ENCODE results near the gene CCDC12.

Gene CCDC12

DNA sequence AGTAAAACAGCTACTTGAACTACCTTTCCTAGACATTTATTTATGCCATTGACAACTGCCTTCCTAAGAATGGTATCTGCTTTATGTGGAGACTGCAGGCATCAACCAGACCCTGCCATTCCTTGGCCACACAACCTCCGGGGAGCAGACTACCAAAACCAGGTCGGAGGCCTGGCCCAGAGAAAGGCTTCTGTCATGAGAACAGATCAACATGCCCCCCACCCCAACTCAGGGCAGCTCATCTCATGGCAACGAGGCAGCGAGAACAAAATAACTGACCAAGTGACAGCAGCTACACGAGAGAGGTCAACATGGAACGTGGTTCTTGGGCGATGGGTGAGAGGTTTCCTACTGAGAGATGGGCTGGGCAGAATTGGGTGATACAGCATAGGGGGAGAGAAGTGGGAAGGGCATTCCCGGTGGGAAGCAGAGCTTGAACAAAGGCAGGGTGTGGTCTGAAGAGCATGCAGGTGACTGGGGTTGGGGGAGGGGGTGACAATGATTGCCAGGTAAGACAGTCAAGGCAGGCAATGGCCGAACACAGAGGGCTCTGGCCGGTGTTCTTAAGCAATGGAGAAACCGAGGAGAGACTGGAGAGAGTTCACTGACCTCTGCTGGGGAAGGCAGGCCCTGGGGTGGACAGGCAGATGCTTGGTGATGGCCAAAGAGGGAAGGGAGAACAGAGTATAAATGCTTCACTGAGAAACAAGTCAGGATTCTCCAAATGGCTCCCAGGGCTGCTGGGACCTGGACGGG lies 33.9 kb downstream of the CCDC12 start:
- Histone ChIP-seq H3K9me3 (ENCODE audit: control insufficient read depth, insufficient read depth, low read length) (no peaks in the 10 kb centered on the region), H3K4me1 (ENCODE audit: insufficient read depth, low read length) (0 out of 2 replicates have a peak, but pooled peaks cover 8% of the 10 kb centered on the region), H3K9ac (ENCODE audit: low read depth, low read length) (no peak overlapping the region), H3K36me3 (ENCODE audit: insufficient read depth, low read length) (peaks cover 3% of the 10 kb centered on the region; the same call in 1 of the 2 replicates)

- Histone ChIP-seq H3K36me3 (ENCODE audit: insufficient read depth, low read length) (peaks cover 3% of the 10 kb centered on the region; the same call in 1 of the 2 replicates), H3K9me3 (ENCODE audit: control insufficient read depth, insufficient read depth, low read length) (no peaks in the 10 kb centered on the region), H3K4me1 (ENCODE audit: insufficient read depth, low read length) (peaks cover 8% of the 10 kb centered on the region; the same call in 1 of the 2 replicates), H3K9ac (ENCODE audit: low read depth, low read length) (no peak overlapping the region)
Observed at GRCh38 chr3:46942076-46942475, 34.5 kb downstream of the CCDC12 start.

GRCh38 chr3:46939578-46940445 lies 36.7 kb downstream of the CCDC12 start:
- no peak overlapping the region for H3K9ac ChIP-seq (ENCODE audit: low read depth, low read length)
- H3K9me3 ChIP-seq (ENCODE audit: control insufficient read depth, insufficient read depth, low read length), result no peaks in the 10 kb centered on the region
- peaks cover 20% of the 10 kb centered on the region for H3K4me1 ChIP-seq (ENCODE audit: insufficient read depth, low read length)
- H3K36me3 ChIP-seq (ENCODE audit: insufficient read depth, low read length), result peaks cover 6% of the 10 kb centered on the region; the same call in 1 of the 2 replicates

GRCh38 chr3:46938118-46938517 lies 38.4 kb downstream of the CCDC12 start:
- no peaks in the 10 kb centered on the region for H3K9me3 ChIP-seq (ENCODE audit: control insufficient read depth, insufficient read depth, low read length)
- peaks cover 6% of the 10 kb centered on the region; the same call in 1 of the 2 replicates for H3K36me3 ChIP-seq (ENCODE audit: insufficient read depth, low read length)
- no peak overlapping the region for H3K9ac ChIP-seq (ENCODE audit: low read depth, low read length)
- H3K4me1 ChIP-seq (ENCODE audit: insufficient read depth, low read length), result peaks cover 19% of the 10 kb centered on the region

DNA sequence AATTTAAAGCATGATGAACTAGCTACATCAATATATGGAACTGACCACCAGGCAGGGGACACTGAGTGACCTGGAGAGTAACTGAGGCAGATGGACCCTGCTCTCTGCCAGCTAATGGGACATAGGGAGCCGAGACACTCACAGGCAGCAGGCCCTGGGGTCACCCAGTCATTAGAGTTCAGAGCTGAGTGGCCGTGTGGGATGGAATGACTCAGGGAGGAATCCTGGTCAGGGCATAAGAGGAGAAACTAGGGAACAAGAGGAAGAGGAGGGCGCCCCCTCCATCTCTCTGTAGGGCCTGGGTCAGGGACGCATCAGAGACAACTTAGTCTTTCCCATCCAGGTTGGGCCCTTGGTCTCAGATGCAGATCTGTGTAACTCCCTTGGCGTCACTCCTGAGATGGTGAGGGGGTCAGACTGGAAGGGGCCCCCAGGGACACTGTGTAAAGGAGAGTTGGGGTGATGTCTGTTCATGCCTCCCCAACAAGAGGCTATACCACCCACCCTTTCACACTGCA lies 39.8 kb downstream of the CCDC12 start:
- Histone ChIP-seq H3K36me3 (ENCODE audit: insufficient read depth, low read length) (peaks cover 6% of the 10 kb centered on the region; the same call in 1 of the 2 replicates), H3K9me3 (ENCODE audit: control insufficient read depth, insufficient read depth, low read length) (no peaks in the 10 kb centered on the region), H3K4me1 (ENCODE audit: insufficient read depth, low read length) (peaks cover 23% of the 10 kb centered on the region), H3K9ac (ENCODE audit: low read depth, low read length) (no peak overlapping the region)

DNA sequence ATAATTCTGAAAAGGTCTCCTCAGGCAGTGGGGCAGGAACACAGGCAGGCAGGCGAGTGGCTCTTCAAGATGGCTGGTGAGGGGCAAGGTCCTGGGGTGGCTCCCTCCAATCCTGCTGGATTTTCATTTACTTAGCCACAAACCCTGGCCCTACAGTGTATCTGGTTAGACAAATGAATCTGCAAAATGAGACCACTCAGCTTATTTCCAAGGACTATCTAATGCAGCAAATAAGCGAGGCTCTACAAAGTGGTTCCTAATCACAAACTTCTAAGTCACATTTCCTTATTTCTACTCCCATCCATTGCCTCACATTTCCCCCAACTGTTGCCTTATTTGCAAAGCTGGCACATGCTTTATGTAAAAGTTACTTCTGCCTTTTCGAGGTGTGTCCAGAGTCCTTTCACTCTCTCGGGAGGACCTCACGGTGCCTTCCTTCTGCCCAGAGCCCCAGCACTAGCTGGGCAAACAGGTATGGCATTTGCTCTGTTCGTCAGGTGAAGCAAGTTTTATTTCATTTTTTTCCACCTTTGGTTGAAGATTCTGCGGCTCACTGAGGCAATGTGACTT lies 40.5 kb downstream of the CCDC12 start:
- Histone ChIP-seq H3K9ac (ENCODE audit: low read depth, low read length) (no peak overlapping the region), H3K4me1 (ENCODE audit: insufficient read depth, low read length) (peaks cover 24% of the 10 kb centered on the region), H3K36me3 (ENCODE audit: insufficient read depth, low read length) (peaks cover 6% of the 10 kb centered on the region; the same call in 1 of the 2 replicates), H3K9me3 (ENCODE audit: control insufficient read depth, insufficient read depth, low read length) (no peaks in the 10 kb centered on the region)

- Histone ChIP-seq H3K9me3 (ENCODE audit: control insufficient read depth, insufficient read depth, low read length) (no peaks in the 10 kb centered on the region), H3K36me3 (ENCODE audit: insufficient read depth, low read length) (peaks cover 3% of the 10 kb centered on the region; the same call in 1 of the 2 replicates), H3K9ac (ENCODE audit: low read depth, low read length) (no peak overlapping the region), H3K4me1 (ENCODE audit: insufficient read depth, low read length) (peaks cover 24% of the 10 kb centered on the region)
Observed at GRCh38 chr3:46935168-46935858, 41.2 kb downstream of the CCDC12 start.

DNA sequence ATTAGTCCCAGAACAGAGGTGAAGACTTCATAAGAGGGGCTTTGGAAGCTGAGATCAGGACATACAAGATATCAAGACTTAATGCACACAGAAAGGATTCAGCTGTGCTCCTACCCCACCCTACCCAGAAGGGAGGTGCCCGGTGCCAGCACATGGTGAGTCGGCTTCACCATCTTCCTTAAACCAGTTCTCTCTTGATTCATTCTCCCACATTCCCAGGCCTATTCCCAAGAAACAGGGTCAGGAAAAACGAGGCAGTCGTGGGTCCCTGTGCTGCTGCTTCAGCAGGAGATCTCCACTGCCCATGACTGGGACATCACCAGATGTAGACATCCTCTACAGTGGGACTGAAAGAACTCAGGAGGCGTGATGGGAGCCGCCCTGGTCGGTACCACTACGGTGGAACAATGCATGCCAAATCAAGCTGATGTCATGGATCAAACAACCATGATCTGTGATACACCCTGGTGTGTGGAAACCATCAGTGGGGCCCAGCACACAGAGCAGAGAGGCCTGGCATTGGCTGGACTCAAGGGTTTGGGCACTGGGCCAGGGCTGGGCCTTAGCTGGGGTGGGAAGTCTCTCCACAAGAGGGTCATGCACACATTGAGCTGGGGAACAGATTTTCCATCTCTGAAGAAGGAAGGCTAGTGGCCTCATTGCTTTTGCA lies 41.9 kb downstream of the CCDC12 start:
- Histone ChIP-seq H3K4me1 (ENCODE audit: insufficient read depth, low read length) (peaks cover 24% of the 10 kb centered on the region), H3K9me3 (ENCODE audit: control insufficient read depth, insufficient read depth, low read length) (no peaks in the 10 kb centered on the region), H3K36me3 (ENCODE audit: insufficient read depth, low read length) (peaks cover 3% of the 10 kb centered on the region; the same call in 1 of the 2 replicates), H3K9ac (ENCODE audit: low read depth, low read length) (no peak overlapping the region)

GRCh38 chr3:46934072-46934471 lies 42.5 kb downstream of the CCDC12 start:
- no peak overlapping the region for H3K9ac ChIP-seq (ENCODE audit: low read depth, low read length)
- peaks cover 3% of the 10 kb centered on the region; the same call in 1 of the 2 replicates for H3K36me3 ChIP-seq (ENCODE audit: insufficient read depth, low read length)
- H3K9me3 ChIP-seq (ENCODE audit: control insufficient read depth, insufficient read depth, low read length), result no peaks in the 10 kb centered on the region
- peaks cover 24% of the 10 kb centered on the region for H3K4me1 ChIP-seq (ENCODE audit: insufficient read depth, low read length)

DNA sequence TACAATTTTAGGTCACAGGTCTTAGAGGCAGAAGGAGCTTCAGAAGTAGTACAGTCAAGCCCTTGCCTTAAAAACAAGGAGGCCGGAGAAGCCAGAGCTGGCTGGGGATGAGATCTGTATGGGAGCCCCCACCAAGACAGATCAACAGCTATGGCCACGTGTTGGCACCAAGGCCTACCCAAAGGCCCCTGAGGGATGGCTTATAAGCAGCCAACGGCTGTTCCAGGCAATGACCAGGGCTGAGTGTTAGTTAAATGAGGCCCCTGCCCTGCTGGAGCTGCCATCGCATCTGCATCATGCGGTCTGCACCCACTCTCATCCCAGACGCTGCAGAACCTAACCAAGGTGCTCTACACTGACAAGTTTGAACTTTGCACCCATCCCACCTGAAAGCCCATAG lies 43.3 kb downstream of the CCDC12 start:
- Histone ChIP-seq H3K4me1 (ENCODE audit: insufficient read depth, low read length) (peaks cover 24% of the 10 kb centered on the region), H3K36me3 (ENCODE audit: insufficient read depth, low read length) (peaks cover 4% of the 10 kb centered on the region), H3K9me3 (ENCODE audit: control insufficient read depth, insufficient read depth, low read length) (no peaks in the 10 kb centered on the region), H3K9ac (ENCODE audit: low read depth, low read length) (no peak overlapping the region)

DNA sequence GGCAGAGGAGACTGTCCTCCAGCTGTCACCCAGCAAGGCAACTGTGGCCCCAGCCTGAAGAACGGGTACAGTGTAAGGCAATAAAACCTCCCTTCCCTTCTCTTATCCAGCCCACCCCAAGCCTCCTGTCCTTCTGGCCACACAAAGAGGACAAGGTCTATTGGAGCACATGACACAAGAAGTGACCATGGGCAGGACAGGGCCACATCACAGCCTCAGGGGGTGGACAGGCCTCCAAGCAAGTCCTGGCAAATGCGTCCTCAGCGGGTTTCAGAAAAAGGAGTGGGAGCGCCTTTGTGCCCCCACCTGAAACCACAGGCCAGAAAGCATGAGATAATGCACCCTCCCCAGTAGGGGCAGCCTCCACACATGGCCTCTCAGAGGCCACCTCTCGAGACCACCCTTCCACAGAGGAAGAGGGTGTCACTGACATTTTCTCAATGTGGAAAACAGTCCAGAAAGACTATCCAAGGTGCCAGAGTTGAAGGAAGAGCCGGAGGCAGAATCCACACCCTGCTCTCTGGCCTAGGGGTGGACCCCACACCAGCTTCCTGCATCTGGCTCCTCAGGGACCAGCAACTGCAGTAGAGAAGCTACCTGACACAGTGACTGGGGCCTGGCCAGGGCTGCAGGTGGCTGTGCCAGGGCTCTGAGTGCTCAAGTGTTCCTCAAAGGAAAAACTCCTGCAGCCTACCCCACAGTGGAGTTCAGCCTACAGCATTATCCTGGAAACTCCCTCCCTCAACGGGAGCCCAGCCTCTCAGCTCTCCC lies 43.9 kb downstream of the CCDC12 start:
- H3K9ac ChIP-seq (ENCODE audit: low read depth, low read length), result no peak overlapping the region
- H3K4me1 ChIP-seq (ENCODE audit: insufficient read depth, low read length), result peaks cover 24% of the 10 kb centered on the region
- no peaks in the 10 kb centered on the region for H3K9me3 ChIP-seq (ENCODE audit: control insufficient read depth, insufficient read depth, low read length)
- H3K36me3 ChIP-seq (ENCODE audit: insufficient read depth, low read length), result peaks cover 6% of the 10 kb centered on the region

DNA sequence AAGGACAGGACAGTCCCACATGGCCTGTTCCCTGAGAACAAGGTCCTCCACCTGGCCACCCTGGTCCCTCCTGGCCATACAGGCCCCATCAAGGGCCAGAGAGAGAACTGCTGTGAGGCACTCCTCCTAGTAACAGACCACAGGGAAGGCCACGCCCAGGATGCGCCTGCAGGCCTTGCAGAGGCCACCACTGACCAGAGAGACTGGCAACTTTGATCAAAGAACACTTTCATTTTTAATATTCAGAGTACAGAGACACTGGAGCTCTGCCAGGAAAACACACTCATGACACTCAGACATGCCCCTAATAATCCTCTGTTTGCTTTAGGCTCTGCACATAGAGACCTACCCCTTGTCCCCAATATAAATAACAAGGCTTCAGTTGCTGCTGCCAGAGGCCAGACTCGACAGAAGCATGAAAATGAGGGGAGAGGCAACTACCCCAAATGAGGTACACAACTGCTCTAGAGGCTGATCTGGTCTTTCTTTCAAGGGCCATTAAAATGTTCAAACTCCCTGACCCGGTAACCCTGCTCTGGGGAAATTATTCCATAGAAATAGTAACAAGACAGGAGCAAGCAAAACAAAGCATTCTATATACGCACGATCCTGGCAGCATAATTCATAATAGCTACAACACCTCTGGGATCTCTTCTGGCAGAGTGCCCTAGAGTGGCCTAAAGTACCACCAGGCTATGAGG lies 44.8 kb downstream of the CCDC12 start:
- H3K36me3 ChIP-seq (ENCODE audit: insufficient read depth, low read length), result peaks cover 6% of the 10 kb centered on the region
- peaks cover 24% of the 10 kb centered on the region for H3K4me1 ChIP-seq (ENCODE audit: insufficient read depth, low read length)
- H3K9ac ChIP-seq (ENCODE audit: low read depth, low read length), result no peak overlapping the region
- no peaks in the 10 kb centered on the region for H3K9me3 ChIP-seq (ENCODE audit: control insufficient read depth, insufficient read depth, low read length)
